Globus pallidus (tissue), 1 donor: Measurements from ENCODE around the gene PRPS2.

Experiments
- DNase-seq: peaks from one replicate; pipeline ENCODE4 v3.0.0-alpha.2; 2015; ENCODE audit warnings: low spot score

The PRPS2 gene

DNA sequence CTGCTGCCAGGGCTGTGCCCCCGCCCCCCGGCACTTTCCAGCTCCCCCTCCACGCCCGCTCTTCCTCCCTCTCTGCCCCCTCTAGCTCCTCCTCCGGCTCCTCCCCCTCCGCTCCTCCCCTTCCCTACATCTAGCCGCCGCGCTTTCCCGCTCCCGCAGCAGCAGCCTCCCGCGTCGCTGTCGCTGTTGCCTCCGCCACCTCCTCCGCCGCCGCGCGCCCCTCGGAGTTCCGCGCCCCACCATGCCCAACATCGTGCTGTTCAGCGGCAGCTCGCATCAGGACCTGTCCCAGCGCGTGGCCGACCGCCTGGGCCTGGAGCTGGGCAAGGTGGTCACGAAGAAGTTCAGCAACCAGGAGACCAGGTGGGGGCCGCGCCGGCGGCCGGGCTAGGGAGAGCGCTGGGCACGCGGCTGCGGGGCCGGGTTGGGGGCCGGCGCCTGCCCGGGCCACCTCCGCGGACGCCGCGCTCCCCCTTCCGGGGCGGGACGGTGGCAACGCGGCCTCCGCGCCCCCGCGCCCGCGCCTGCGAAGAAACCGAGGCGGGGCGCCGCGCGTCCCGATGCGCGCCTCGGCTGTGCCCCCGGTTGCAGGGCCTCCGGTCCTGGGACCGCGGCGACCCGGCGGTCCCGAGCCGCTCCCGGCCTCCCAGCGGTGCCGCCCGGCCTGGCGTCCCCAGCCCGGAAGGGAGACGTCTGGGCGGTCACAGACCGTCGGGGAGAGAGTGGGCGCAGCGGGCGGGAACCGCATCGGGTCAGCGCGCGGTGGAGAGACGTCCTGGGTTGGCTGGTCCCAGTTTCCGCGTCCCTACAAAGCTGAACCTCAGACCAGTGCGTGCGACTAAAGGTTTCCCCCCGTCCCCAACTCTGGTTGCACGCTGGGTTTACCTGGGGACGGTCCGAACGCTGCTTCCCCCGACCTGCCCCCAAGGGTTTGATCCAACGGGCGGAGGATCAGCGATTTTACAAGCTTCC, at the start of gene PRPS2:
Gene PRPS2 (plus strand): TSS at position 156 of the 972 bp plus-strand sequence. CDS start 86 bp downstream, at position 242.
- DNase-seq = peak; percentile 60

DNA sequence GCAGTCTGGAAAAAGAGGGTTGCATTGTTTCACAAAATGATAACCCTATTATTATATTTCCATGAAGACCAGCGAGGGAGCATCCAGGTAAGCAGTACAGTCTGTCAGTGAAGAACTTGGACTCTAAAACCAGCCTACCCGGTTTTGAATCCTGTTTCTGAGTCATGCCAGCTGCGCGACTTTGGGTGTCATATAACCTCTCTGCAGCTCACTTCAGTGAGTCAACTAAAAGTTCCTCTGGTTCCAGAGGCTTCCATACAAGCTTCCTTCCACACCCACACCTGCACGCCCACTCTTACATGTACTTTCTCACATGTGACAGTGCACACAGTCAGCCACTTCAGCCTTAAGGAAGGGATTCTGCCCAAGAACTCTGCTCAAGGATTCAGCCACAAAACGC, 49.8 kb upstream of the PRPS2 start:
- DNase-seq = no peak

GRCh38 chrX:12747433-12747832, 43.8 kb upstream of the PRPS2 start:
- DNase-seq = no peak

DNA sequence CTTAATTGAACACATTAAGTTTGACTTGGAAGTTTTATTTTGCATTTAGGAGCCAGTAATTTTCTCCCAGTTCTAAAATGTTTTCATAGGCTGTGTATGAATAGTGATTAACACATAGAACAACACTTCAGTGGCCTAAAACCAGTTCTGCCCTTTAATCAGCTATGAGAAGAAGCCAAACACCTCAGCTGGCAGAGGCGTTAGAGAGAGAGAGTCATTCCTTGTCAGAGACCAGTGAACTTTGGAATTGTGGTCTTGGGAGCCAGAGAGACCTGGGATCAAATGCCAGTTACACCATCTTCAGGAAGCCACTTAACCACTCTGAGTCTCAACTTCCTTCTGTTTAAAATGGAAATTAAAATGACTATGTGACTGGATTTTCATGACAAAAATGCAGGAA, 39.3 kb upstream of the PRPS2 start:
- DNase-seq = no peak

- DNase-seq = no peak
These were observed 37.8 kb upstream of the PRPS2 start for GRCh38 chrX:12753366-12753765.

DNA sequence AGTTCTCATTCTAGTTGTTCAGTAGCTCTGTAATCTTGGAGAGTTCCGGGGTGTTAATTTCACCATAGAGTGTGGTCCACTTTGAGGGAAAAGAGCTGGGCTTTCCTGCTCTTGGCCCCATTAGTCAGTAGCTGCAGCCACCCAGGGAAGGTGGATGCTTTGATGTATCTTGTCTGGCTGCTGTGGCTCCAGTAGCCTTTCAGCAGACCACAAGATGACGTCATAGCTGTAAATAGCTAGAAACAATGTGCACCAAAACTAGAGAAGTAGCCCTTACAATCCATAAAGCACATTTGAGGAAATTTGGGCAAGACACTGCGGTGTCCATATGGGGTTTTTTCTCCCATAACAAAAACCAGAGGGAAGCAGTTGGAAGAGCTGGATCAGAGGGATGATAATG, 32.9 kb upstream of the PRPS2 start:
- DNase-seq = no peak

GRCh38 chrX:12767856-12768255, 23.4 kb upstream of the PRPS2 start:
- no peak for DNase-seq

DNA sequence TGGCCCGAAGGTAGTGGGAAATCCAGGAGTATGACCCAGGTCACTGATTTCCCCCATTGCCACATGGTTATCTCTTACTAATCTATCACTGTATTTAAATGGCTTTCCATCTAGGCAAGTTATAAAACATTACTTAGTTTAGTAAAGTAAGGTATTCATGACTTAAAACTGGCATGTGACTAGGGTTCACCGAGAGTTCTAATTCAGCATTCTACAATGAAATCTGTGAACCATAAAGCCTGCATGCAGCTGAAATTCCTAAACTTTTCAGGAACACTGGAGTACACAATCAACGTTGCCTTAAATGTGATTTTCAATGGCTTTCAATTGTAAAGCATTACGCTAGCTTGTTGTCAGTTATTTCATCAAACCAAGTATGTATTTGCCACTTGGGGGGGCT, 22.7 kb upstream of the PRPS2 start:
- DNase-seq = no peak

- DNase-seq = no peak
These were observed 20.8 kb upstream of the PRPS2 start for GRCh38 chrX:12770440-12770839.

DNA sequence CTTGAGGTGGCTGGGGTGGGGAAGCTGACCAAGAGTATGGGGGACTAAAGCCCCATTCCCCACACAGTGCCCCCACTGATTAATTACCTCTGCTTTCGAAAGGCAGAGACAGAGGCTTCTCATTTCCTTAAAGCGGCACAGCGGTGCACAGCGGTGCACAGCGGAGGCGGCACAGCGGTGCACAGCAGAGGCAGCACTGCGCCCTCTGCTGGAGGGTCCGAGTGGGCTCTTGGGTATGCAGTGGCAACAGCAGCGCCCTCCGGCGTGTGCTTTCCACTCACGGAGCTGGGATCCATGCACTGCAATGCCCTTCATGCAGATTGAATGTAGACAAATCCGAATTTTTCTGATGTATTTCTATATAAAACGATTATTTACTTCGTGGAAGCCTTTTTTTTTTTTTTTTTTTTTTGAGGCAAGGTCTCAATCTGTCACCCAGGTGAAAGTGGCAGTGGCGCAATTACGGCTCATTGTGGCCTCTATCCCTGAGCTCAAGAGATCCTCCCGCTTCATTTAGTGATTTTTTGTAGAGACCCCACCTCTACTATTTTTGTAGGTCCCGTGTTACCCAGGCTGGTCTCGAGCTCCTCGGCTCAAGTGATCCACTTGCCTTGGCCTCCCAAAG, 19.7 kb upstream of the PRPS2 start:
- DNase-seq = no peak

- no peak for DNase-seq
These were observed 13.5 kb upstream of the PRPS2 start for GRCh38 chrX:12777670-12778069.

DNA sequence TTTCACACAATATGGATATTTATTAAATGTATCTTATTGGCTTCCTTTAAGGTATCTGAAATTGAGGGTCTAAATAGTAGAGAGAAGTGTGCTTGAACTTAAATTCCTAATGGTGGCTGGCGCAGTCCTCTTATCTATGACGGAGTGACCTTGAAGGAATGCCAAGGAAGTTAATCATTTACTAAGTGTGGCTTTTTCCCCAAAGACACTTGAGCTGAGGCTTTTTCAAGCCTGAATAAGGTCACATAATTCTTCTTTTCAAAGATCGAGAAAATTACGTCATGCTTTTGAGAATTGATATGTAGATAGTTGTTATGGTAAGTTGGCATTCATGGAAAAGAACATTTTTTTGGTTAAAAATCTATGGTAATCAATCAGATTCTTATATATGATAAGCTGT, 11.7 kb upstream of the PRPS2 start:
- DNase-seq = no peak

- no peak for DNase-seq
These were observed 2.6 kb upstream of the PRPS2 start for GRCh38 chrX:12788645-12789044.

DNA sequence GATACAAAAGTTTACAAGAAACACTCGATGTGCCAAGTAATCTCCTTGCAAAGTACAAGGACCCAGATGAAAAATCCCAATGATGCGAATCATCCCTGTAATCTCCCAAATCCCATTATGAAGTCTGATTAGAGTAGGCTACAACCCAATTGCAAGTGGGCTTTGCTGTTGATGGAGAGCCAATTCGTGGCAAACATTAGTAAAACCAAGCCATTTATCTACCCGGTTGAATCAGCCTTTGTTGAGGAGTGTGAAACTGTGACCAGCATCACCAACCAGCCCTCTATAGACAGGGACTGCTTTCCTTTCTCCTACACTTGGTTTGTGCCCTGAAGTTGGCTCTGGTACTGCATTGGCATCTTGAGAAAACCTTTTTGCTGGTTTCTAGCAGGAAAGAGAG, 1.2 kb upstream of the PRPS2 start:
- peak; percentile 50 for DNase-seq

GRCh38 chrX:12790885-12791256, 341 bp upstream of the PRPS2 start:
- no peak for DNase-seq

GRCh38 chrX:12792711-12793110, 1.5 kb downstream of the PRPS2 start:
- DNase-seq = no peak

GRCh38 chrX:12794654-12795053, 3.4 kb downstream of the PRPS2 start:
- DNase-seq = no peak

DNA sequence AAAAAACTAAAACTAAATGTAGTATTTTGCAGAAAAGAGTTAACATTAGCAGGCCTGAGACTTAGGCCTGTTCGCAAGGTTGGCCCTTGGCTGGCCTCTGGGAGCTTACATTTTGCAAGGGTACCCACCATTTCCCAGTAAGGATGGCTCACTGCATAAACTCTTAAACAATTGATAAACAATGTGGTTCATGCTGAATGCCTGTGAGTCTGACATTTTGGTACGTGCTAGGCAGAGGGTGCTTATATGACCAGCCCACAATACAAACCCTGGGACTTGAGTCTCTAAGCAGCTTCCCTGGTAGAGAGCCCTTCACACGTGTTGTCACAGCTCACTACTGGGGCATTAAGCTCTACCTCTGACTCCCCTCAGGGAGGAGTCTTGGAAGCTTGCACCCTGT, 7.4 kb downstream of the PRPS2 start:
- DNase-seq = no peak

DNA sequence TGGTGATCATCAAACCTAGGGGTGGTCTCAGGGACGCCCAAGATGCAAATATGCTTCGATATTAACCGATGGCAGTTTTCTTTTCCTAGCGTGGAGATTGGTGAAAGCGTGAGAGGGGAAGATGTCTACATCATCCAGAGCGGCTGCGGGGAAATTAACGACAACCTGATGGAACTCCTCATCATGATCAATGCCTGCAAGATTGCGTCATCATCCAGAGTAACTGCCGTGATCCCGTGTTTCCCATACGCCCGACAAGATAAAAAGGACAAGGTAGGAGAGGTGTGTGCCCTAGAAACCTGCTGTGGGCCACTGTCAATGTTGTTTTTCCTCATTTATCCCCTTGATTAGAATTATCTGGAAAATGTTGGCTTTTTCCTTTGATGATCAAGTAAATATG, 7.9 kb downstream of the PRPS2 start:
- DNase-seq = no peak

DNA sequence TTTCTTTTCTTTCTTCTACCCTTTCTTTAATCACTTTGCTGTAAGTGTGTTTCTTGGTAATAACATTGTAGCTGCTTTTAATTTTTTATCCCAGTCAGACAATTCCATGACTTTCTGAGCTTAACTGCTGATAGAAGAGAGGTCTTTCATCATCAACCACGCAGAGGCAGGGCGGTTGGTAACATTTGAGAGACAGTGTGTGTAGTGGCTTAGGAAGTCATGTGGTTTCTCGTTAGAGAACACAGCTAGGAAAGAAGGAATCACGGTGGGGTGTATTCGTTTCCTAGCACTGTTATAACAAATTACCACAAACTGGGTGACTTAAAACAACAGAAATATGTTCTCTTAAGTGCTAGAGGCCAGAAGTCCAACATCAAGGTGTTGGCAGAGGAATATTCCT, 11.5 kb downstream of the PRPS2 start:
- DNase-seq = no peak

GRCh38 chrX:12804655-12805054, 13.4 kb downstream of the PRPS2 start:
- DNase-seq = no peak

GRCh38 chrX:12805333-12805732, 14.1 kb downstream of the PRPS2 start:
- DNase-seq = no peak

DNA sequence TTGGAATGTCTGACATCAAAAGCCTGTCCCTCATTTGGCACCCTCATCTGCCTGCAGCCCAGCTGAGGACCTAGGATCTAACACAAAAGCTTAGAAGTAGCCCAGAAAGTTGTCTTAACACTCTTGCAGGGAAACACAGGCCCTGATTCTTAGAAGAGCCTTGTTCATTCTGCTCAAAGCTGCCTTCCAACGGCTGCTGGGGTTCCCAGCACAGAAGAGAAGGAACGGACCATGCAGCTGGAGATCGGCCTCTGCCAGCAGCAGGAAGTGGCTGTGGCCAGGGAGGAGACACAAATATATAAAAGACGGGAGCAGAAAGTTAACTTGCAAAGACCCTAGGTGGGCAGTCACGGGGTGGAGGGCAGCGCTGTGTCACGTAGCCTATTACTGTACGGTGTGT, 20.4 kb downstream of the PRPS2 start:
- no peak for DNase-seq

DNA sequence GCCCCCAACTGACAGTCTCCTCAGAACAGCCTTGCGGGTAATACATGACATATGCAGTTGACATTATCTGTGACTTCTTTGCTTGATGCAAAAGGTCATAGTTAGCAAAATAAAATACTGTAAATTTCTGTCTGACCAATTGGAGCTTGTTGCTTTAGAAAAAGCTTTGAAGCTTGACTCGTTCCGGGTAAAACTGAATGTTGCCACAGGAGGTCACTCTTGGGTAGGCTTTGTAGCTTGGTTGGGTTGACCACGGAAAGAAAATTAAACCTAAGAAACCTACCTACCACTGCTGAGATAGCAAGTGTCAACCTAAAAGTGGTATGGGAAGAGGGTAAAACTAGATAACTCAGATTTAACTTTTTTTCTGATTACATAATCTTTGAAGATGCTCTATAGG, 23.2 kb downstream of the PRPS2 start:
- DNase-seq = peak; percentile 33
